Hepatocyte (in vitro differentiated cells): ENCODE measurements around the gene EGLN1. TPM values are rescaled to one million over a fixed set of nuclear protein-coding genes. Genes with fewer than 3 reads are reported as not detected.

Experiments
- DNase-seq: peaks from one replicate; pipeline ENCODE4 v3.0.0-alpha.2; 2016; ENCODE audit warnings: low spot score
- H2AFZ ChIP-seq: fragments of 200-600 bp; sonication (generic); 2 replicates; pipeline ENCODE4 v1.6.0; 2016; ENCODE audit warnings: antibody characterized with exemption, mild to moderate bottlenecking
- H3K27ac ChIP-seq: fragments of 200-600 bp; sonication (generic); 2 replicates; pipeline ENCODE4 v1.5.1; 2016; ENCODE audit warnings: mild to moderate bottlenecking
- H3K27me3 ChIP-seq: fragments of 200-600 bp; sonication (generic); 2 replicates; pipeline ENCODE4 v1.6.1; 2016
- H3K36me3 ChIP-seq: fragments of 200-600 bp; sonication (generic); replicated peaks from 2 replicates; pipeline ENCODE4 v1.5.1; 2016; ENCODE audit warnings: low read depth; ENCODE audit not compliant: insufficient read depth
- H3K4me1 ChIP-seq: fragments of 200-600 bp; sonication (generic); 2 replicates; pipeline ENCODE4 v1.5.1; 2016; ENCODE audit warnings: mild to moderate bottlenecking, moderate library complexity; ENCODE audit not compliant: insufficient read depth
- H3K4me2 ChIP-seq: fragments of 200-600 bp; sonication (generic); 2 replicates; pipeline ENCODE4 v1.6.0; 2016
- H3K4me3 ChIP-seq: fragments of 200-600 bp; sonication (generic); 2 replicates; pipeline ENCODE4 v1.5.1; 2016; ENCODE audit warnings: mild to moderate bottlenecking
- H3K79me2 ChIP-seq: fragments of 200-600 bp; sonication (generic); 2 replicates; pipeline ENCODE4 v1.6.0; 2017; ENCODE audit warnings: mild to moderate bottlenecking
- H3K9me2 ChIP-seq: fragments of 200-600 bp; sonication (generic); replicated peaks from 2 replicates; pipeline ENCODE4 v1.6.0; 2017; ENCODE audit warnings: mild to moderate bottlenecking; ENCODE audit not compliant: insufficient read depth
- H3K9me3 ChIP-seq: fragments of 200-600 bp; sonication (generic); 2 replicates; pipeline ENCODE4 v1.5.1; 2016; ENCODE audit warnings: low read depth, mild to moderate bottlenecking
- H4K20me1 ChIP-seq: fragments of 200-600 bp; sonication (generic); 2 replicates; pipeline ENCODE4 v1.6.0; 2016; ENCODE audit warnings: mild to moderate bottlenecking; ENCODE audit not compliant: insufficient read depth, poor library complexity, severe bottlenecking
- CTCF ChIP-seq: fragments of 200-600 bp; sonication (generic); IDR thresholded peaks from 2 replicates; pipeline ENCODE4 v1.5.1; 2016; ENCODE audit warnings: antibody characterized with exemption, mild to moderate bottlenecking; ENCODE audit not compliant: poor library complexity
- EZH2 ChIP-seq: fragments of 200-600 bp; sonication (generic); IDR thresholded peaks from 2 replicates; pipeline ENCODE4 v1.6.1; 2016; ENCODE audit warnings: antibody characterized with exemption, mild to moderate bottlenecking, borderline replicate concordance
- EZH2phosphoT487 ChIP-seq: fragments of 200-600 bp; sonication (generic); IDR thresholded peaks from one replicate; pipeline ENCODE4 v1.6.1; 2018; ENCODE audit warnings: antibody characterized with exemption, mild to moderate bottlenecking, low read depth, moderate library complexity; ENCODE audit not compliant: unreplicated experiment, severe bottlenecking
- WGBS: methylation state at CpG from one replicate; pipeline ENCODE4 v1.1.6; 2016; ENCODE audit warnings: low lambda C conversion rate; ENCODE audit errors: missing lambda C conversion rate; 5-methylcytosine and 5-hydroxymethylcytosine counted together
- polyA plus RNA-seq: library from polyadenylated mRNA; unstranded; fragments of >200 nt; fragmentation: Nextera tagmentation; extraction: Ambion mirVana; gene quantifications from 2 replicates; pipeline ENCODE4 v1.2.1, GENCODE V29; 2016
- total RNA-seq: library from RNA; depleted of rRNA; stranded (reverse); fragments of >200 nt; gene quantifications from 2 replicates; pipeline ENCODE4 v1.2.3, GENCODE V29; 2014

EGLN1 gene
- total and polyA plus RNA-seq, 2 experiments from 2014 or later, result 20.5 to 36.5 TPM

GRCh38 chr1:231410036-231410612 lies 12.0 kb downstream of the EGLN1 start:
- Histone ChIP-seq H3K27me3 (no peaks in the 10 kb centered on the region), H3K4me1 (peaks cover 30% of the 10 kb centered on the region), H2AFZ (no peak overlapping the region), H3K36me3 (no peaks in the 10 kb centered on the region), H3K27ac (no peak overlapping the region), H4K20me1 (peaks cover 75% of the 10 kb centered on the region), H3K9me2 (no peaks in the 10 kb centered on the region), H3K4me3 (no peak overlapping the region), H3K4me2 (no peak overlapping the region), H3K9me3 (no peaks in the 10 kb centered on the region), H3K79me2 (peaks cover 91% of the 10 kb centered on the region)
- no peak for DNase-seq
- TF ChIP-seq CTCF, result no peak
- no peak for TF ChIP-seq EZH2
- TF ChIP-seq EZH2phosphoT487, result no peak
- 85% methylated on average over 2 of the region's 2 CpGs for WGBS

GRCh38 chr1:231408528-231409094 lies 13.5 kb downstream of the EGLN1 start:
- no peak for TF ChIP-seq EZH2phosphoT487
- no peak for TF ChIP-seq CTCF
- no peak for TF ChIP-seq EZH2
- no peak for DNase-seq
- WGBS, result 85% methylated on average over 6 of the region's 6 CpGs
- peak overlapping the region; percentile 77 for H3K27ac ChIP-seq
- no peak overlapping the region for H2AFZ ChIP-seq
- no peaks in the 10 kb centered on the region for H3K9me3 ChIP-seq
- peaks cover 77% of the 10 kb centered on the region for H4K20me1 ChIP-seq
- no peaks in the 10 kb centered on the region for H3K27me3 ChIP-seq
- peaks cover 30% of the 10 kb centered on the region for H3K4me1 ChIP-seq
- H3K79me2 ChIP-seq, result peaks cover 91% of the 10 kb centered on the region
- no peak overlapping the region for H3K4me3 ChIP-seq
- no peaks in the 10 kb centered on the region for H3K36me3 ChIP-seq
- H3K4me2 ChIP-seq, result peak overlapping the region; percentile 67
- no peaks in the 10 kb centered on the region for H3K9me2 ChIP-seq

- WGBS, result 38% methylated on average over 6 of the region's 6 CpGs
- no peaks in the 10 kb centered on the region for H3K27me3 ChIP-seq
- H3K4me3 ChIP-seq, result no peak overlapping the region
- peaks cover 79% of the 10 kb centered on the region for H4K20me1 ChIP-seq
- no peaks in the 10 kb centered on the region for H3K36me3 ChIP-seq
- peaks cover 30% of the 10 kb centered on the region for H3K4me1 ChIP-seq
- peak overlapping the region; percentile 67 for H3K4me2 ChIP-seq
- no peaks in the 10 kb centered on the region for H3K9me3 ChIP-seq
- H3K79me2 ChIP-seq, result peaks cover 89% of the 10 kb centered on the region
- H2AFZ ChIP-seq, result no peak overlapping the region
- peak overlapping the region; percentile 77 for H3K27ac ChIP-seq
- no peak for TF ChIP-seq EZH2phosphoT487
- TF ChIP-seq CTCF, result no peak
- no peak for TF ChIP-seq EZH2
- peak; percentile 58 for DNase-seq
- H3K9me2 ChIP-seq, result no peaks in the 10 kb centered on the region
Observed at GRCh38 chr1:231407547-231408396, 14.3 kb downstream of the EGLN1 start.
